H9 (cell line): ENCODE results near the gene MEP1A. TPM values are rescaled to one million over a fixed set of nuclear protein-coding genes. Genes with fewer than 3 reads are reported as not detected.
"Not testable (repeated sequence)": the region's sequence is repeated elsewhere in the genome, so short reads cannot be mapped to it uniquely, and the experiment has no call there.

Experiments used
- DNase-seq: peaks from one replicate; pipeline ENCODE4 v3.0.0-alpha.2; 2017
- H2AFZ ChIP-seq: one replicate; pipeline ENCODE4 v1.6.1; 2013; ENCODE audit warnings: mild to moderate bottlenecking, low read length, control low read depth, moderate library complexity
- H2AK5ac ChIP-seq: 2 replicates; pipeline ENCODE4 v1.6.1; 2013; ENCODE audit warnings: low read length, control low read depth, mixed read lengths; ENCODE audit not compliant: insufficient read length
- H2BK120ac ChIP-seq: one replicate; pipeline ENCODE4 v1.6.1; 2013; ENCODE audit warnings: low read depth, mild to moderate bottlenecking, low read length, control low read depth, inconsistent platforms; ENCODE audit not compliant: poor library complexity, severe bottlenecking
- H2BK12ac ChIP-seq: 2 replicates; pipeline ENCODE4 v1.6.1; 2013; ENCODE audit warnings: low read length, control low read depth, mixed read lengths, low read depth; ENCODE audit not compliant: insufficient read length
- H2BK15ac ChIP-seq: 2 replicates; pipeline ENCODE4 v1.6.1; 2013; ENCODE audit warnings: low read depth, low read length, control low read depth
- H2BK20ac ChIP-seq: one replicate; pipeline ENCODE4 v1.6.1; 2013; ENCODE audit warnings: low read depth, mild to moderate bottlenecking, low read length, control low read depth, inconsistent platforms; ENCODE audit not compliant: poor library complexity, severe bottlenecking
- H2BK5ac ChIP-seq: 2 replicates; pipeline ENCODE4 v1.6.1; 2013; ENCODE audit warnings: low read length, control low read depth, mixed read lengths; ENCODE audit not compliant: insufficient read length
- H3K14ac ChIP-seq: 2 replicates; pipeline ENCODE4 v1.6.1; 2013; ENCODE audit warnings: low read length, control low read depth; ENCODE audit not compliant: insufficient read depth
- H3K18ac ChIP-seq: 2 replicates; pipeline ENCODE4 v1.6.1; 2013; ENCODE audit warnings: low read depth, mild to moderate bottlenecking, mixed read lengths, low read length, control low read depth; ENCODE audit not compliant: insufficient read length
- H3K23ac ChIP-seq: 2 replicates; pipeline ENCODE4 v1.6.1; 2013; ENCODE audit warnings: low read length, control low read depth, mixed read lengths, low read depth; ENCODE audit not compliant: insufficient read length
- H3K23me2 ChIP-seq: 2 replicates; pipeline ENCODE4 v1.6.1; 2013; ENCODE audit warnings: low read depth, mild to moderate bottlenecking, mixed read lengths, low read length, control low read depth; ENCODE audit not compliant: insufficient read length, poor library complexity, severe bottlenecking
- H3K27ac ChIP-seq: 2 replicates; pipeline ENCODE4 v1.5.1; 2013; ENCODE audit warnings: low read length, control low read depth, mixed read lengths, low read depth; ENCODE audit not compliant: insufficient read length
- H3K27me3 ChIP-seq: 2 replicates; pipeline ENCODE4 v1.6.1; 2013; ENCODE audit warnings: low read length, control low read depth, inconsistent platforms; ENCODE audit not compliant: insufficient read depth
- H3K4ac ChIP-seq: 2 replicates; pipeline ENCODE4 v1.6.1; 2013; ENCODE audit warnings: low read depth, mild to moderate bottlenecking, control low read depth, inconsistent platforms, low read length, moderate library complexity
- H3K4me1 ChIP-seq: 2 replicates; pipeline ENCODE4 v1.6.1; 2013; ENCODE audit warnings: low read length, control low read depth, inconsistent platforms; ENCODE audit not compliant: insufficient read depth
- H3K4me2 ChIP-seq: 2 replicates; pipeline ENCODE4 v1.6.1; 2013; ENCODE audit warnings: low read length, control low read depth, mixed read lengths; ENCODE audit not compliant: insufficient read length, insufficient read depth
- H3K56ac ChIP-seq: 2 replicates; pipeline ENCODE4 v1.6.1; 2013; ENCODE audit warnings: low read depth, mild to moderate bottlenecking, mixed read lengths, low read length, control low read depth; ENCODE audit not compliant: insufficient read length
- H3K79me1 ChIP-seq: 2 replicates; pipeline ENCODE4 v1.6.1; 2013; ENCODE audit warnings: low read depth, mild to moderate bottlenecking, moderate library complexity, low read length, control low read depth, inconsistent platforms; ENCODE audit not compliant: insufficient read depth, poor library complexity, severe bottlenecking
- H3K79me2 ChIP-seq: 2 replicates; pipeline ENCODE4 v1.6.1; 2013; ENCODE audit warnings: low read length, control low read depth, inconsistent platforms; ENCODE audit not compliant: insufficient read depth
- H3K9ac ChIP-seq: 2 replicates; pipeline ENCODE4 v1.6.1; 2013; ENCODE audit warnings: low read length, control low read depth, mixed read lengths; ENCODE audit not compliant: insufficient read length; ENCODE audit errors: extremely low read depth
- H3K9me3 ChIP-seq: one replicate; pipeline ENCODE4 v1.6.1; 2013; ENCODE audit warnings: low read depth, low read length, inconsistent platforms; ENCODE audit not compliant: control insufficient read depth
- H3T11ph ChIP-seq: one replicate; pipeline ENCODE4 v1.6.1; 2013; ENCODE audit warnings: mild to moderate bottlenecking, low read length, control low read depth, inconsistent platforms
- H4K20me1 ChIP-seq: one replicate; pipeline ENCODE4 v1.6.1; 2013; ENCODE audit not compliant: control insufficient read depth, insufficient read length, insufficient read depth
- H4K5ac ChIP-seq: 2 replicates; pipeline ENCODE4 v1.6.1; 2013; ENCODE audit warnings: low read depth, mild to moderate bottlenecking, mixed read lengths, low read length, control low read depth; ENCODE audit not compliant: insufficient read length
- H4K8ac ChIP-seq: replicated peaks from 2 replicates; pipeline ENCODE4 v1.6.1; 2013; ENCODE audit warnings: low read length, control low read depth, mixed read lengths, low read depth; ENCODE audit not compliant: insufficient read length
- H4K91ac ChIP-seq: 2 replicates; pipeline ENCODE4 v1.6.1; 2013; ENCODE audit warnings: low read depth, mild to moderate bottlenecking, moderate library complexity, mixed read lengths, low read length, control low read depth; ENCODE audit not compliant: insufficient read length
- H3K27ac Mint-ChIP-seq, 3 experiments: 2 replicates in 2 of 3; 3 replicates in 1 of 3; pipeline ENCODE4 v1.8.0; 2020 to 2021; ENCODE audit warnings: mixed read lengths in 3 of 3, mild to moderate bottlenecking in 1 of 3, moderate library complexity in 1 of 3
- H3K27me3 Mint-ChIP-seq: 2 replicates; pipeline ENCODE4 v1.8.0; 2021; ENCODE audit warnings: low read depth, mild to moderate bottlenecking, moderate library complexity, mixed read lengths
- H3K36me3 Mint-ChIP-seq, 3 experiments: 2 replicates in 2 of 3; 3 replicates in 1 of 3; pipeline ENCODE4 v1.8.0; 2020 to 2021; ENCODE audit warnings: low read depth in 3 of 3, mixed read lengths in 3 of 3; ENCODE audit not compliant: insufficient read depth in 1 of 3
- H3K4me1 Mint-ChIP-seq, 2 experiments: 2 replicates each; pipeline ENCODE4 v1.8.0; 2020; ENCODE audit warnings: mixed read lengths in 2 of 2
- H3K4me3 Mint-ChIP-seq, 2 experiments: 2 replicates in 1 of 2; 3 replicates in 1 of 2; pipeline ENCODE4 v1.8.0; 2020 to 2021; ENCODE audit warnings: mild to moderate bottlenecking in 2 of 2, mixed read lengths in 2 of 2, moderate library complexity in 1 of 2
- H3K9me3 Mint-ChIP-seq, 2 experiments: 2 replicates in 1 of 2; 3 replicates in 1 of 2; pipeline ENCODE4 v1.8.0; 2020; ENCODE audit warnings: mild to moderate bottlenecking in 2 of 2, mixed read lengths in 2 of 2, moderate library complexity in 1 of 2
- WGBS: extraction: QIAGEN DNeasy Blood & Tissue Kit; methylation state at CpG from one replicate; pipeline ENCODE4 v1.1.7; 2013; ENCODE audit warnings: missing lambda C conversion rate, low lambda C conversion rate, mixed read lengths; ENCODE audit not compliant: insufficient read length; ENCODE audit errors: extremely low coverage; 5-methylcytosine and 5-hydroxymethylcytosine counted together
- total RNA-seq: library from RNA; stranded (reverse); gene quantifications from 2 replicates; pipeline ENCODE4 v1.2.1, GENCODE V29; 2021
- TF ChIP-seq, protein P1 (sequence below): fragments of 200-600 bp; sonication (generic); conservative IDR thresholded peaks from 3 replicates; pipeline ENCODE4 v1.8.0; 2021; ENCODE audit warnings: antibody characterized with exemption, mild to moderate bottlenecking

MEP1A gene
- total RNA-seq, 1 experiment from 2014 or later = not detected

DNA sequence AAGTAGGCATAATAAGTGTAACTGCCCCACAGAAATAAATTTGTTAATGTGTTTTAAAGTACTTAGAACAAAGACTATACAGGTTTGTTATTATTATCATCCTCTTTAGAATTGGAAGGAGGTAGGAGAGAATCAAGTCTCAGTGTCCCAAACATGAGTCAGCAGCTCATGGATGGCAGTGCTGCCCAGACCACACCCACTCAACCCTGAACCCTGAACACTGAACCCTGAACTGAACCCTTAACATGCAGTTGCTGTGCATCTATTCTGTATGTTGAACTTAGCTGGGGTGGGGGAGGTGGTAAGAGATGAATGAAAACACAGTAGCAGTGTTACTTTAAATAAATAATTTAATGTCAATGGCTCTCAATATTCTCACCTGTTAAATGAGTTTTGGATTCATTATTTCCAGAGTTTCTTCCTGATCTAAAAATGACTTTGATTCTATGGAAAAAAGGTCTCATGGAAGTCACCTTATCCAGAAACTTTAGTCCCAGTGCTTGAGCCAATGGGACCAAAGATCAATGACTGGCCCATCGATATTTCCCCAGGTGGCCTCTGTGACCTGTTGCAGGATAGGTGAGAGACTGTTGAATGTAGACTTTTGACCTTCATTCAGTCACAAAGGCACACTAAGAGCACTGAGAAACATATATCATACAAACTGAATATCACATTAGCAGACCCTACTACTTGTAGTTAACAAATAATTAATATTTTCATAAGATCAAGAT, 49.6 kb upstream of the MEP1A start:
- Histone ChIP-seq H3K18ac (no peak overlapping the region), H2BK12ac (no peak overlapping the region), H3K9ac (no peak overlapping the region), H3K9me3 (no peaks in the 10 kb centered on the region), H3K4me2 (no peak overlapping the region), H2AK5ac (no peak overlapping the region), H3K79me1 (no peaks in the 10 kb centered on the region), H3K27ac (no peak overlapping the region), H4K8ac (no peak overlapping the region), H2AFZ (no peak overlapping the region), H3K23ac (no peak overlapping the region), H3K27me3 (no peaks in the 10 kb centered on the region), H3K56ac (no peak overlapping the region), H3K79me2 (no peaks in the 10 kb centered on the region), H3K4me1 (peaks cover 3% of the 10 kb centered on the region), H4K5ac (no peak overlapping the region), H2BK20ac (no peak overlapping the region), H3T11ph (no peak overlapping the region), H3K14ac (no peak overlapping the region), H2BK5ac (no peak overlapping the region), H2BK15ac (no peak overlapping the region), H4K91ac (no peak overlapping the region), H3K4ac (no peak overlapping the region), H2BK120ac (no peak overlapping the region), H3K23me2 (no peaks in the 10 kb centered on the region), H4K20me1 (no peaks in the 10 kb centered on the region)
- no CpG with 5 or more reads among the region's 1 CpG for WGBS
- Mint-ChIP-seq H3K4me1 (peaks cover 12 to 16% of the 10 kb centered on the region in 2 experiments), H3K4me3 (no peak overlapping the region), H3K36me3 (no peaks in the 10 kb centered on the region), H3K27ac (no peak overlapping the region), H3K9me3 (no peaks in the 10 kb centered on the region; a peak in 1 of 5 replicates), H3K27me3 (peaks cover 19% of the 10 kb centered on the region)
- DNase-seq = no peak
- TF ChIP-seq, protein P1, sequence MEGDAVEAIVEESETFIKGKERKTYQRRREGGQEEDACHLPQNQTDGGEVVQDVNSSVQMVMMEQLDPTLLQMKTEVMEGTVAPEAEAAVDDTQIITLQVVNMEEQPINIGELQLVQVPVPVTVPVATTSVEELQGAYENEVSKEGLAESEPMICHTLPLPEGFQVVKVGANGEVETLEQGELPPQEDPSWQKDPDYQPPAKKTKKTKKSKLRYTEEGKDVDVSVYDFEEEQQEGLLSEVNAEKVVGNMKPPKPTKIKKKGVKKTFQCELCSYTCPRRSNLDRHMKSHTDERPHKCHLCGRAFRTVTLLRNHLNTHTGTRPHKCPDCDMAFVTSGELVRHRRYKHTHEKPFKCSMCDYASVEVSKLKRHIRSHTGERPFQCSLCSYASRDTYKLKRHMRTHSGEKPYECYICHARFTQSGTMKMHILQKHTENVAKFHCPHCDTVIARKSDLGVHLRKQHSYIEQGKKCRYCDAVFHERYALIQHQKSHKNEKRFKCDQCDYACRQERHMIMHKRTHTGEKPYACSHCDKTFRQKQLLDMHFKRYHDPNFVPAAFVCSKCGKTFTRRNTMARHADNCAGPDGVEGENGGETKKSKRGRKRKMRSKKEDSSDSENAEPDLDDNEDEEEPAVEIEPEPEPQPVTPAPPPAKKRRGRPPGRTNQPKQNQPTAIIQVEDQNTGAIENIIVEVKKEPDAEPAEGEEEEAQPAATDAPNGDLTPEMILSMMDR = no peak

DNA sequence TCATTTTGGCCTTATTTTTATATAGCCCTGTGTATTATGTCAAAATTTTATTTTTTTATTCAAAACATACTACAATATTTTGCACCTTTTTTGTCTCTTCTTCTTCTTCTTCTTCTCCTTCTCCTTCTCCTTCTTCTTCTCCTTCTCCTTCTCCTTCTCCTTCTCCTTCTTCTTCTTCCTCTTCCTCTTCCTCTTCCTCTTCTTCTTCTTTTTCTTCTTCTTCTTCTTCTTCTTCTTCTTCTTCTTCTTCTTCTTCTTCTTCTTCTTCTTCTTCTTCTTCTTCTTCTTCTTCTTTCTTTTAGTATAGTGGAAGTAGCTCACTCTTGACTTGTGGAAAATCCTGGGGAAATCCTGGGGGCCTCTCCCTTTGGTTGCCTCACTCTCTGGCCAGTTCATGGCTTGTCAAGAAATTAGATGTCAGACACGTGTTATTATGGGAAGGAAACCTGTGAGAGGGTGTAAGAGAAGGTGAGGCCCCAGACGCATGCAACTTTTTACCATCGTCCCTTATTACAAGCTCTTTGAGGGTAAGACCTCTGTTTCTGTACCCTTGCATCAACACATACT, 48.9 kb upstream of the MEP1A start:
- not testable (repeated sequence) for H2BK120ac ChIP-seq, H3K27me3 ChIP-seq, H3K4me1 ChIP-seq, H2BK15ac ChIP-seq, H2BK5ac ChIP-seq, H3K9me3 ChIP-seq, H3T11ph ChIP-seq, H3K4me3 Mint-ChIP-seq, H3K4ac ChIP-seq, H3K56ac ChIP-seq, H4K8ac ChIP-seq, H2BK20ac ChIP-seq, H3K27ac Mint-ChIP-seq, H3K14ac ChIP-seq, H3K9me3 Mint-ChIP-seq, H4K5ac ChIP-seq, H3K79me1 ChIP-seq, H3K79me2 ChIP-seq, H3K9ac ChIP-seq, H3K18ac ChIP-seq, H3K36me3 Mint-ChIP-seq, H2AFZ ChIP-seq, H4K91ac ChIP-seq, H3K27ac ChIP-seq, H3K4me2 ChIP-seq, H2AK5ac ChIP-seq, DNase-seq, H3K23ac ChIP-seq, H3K23me2 ChIP-seq, H4K20me1 ChIP-seq, H2BK12ac ChIP-seq
- H3K27me3 Mint-ChIP-seq = peaks cover 19% of the 10 kb centered on the region
- H3K4me1 Mint-ChIP-seq = peaks cover 18 to 23% of the 10 kb centered on the region in 2 experiments
- WGBS = no CpG with 5 or more reads among the region's 3 CpGs
